ENCODE measurements around the gene TBX1.

- TF ChIP-seq GABPA (IDR thresholded peaks at IDR 0.05; ENCODE audit: low read depth) (no peak), CTCF (IDR thresholded peaks at IDR 0.05; ENCODE audit: insufficient read depth, low read length) (no peak), REST (IDR thresholded peaks at IDR 0.05; ENCODE audit: insufficient replicate concordance, low read depth) (no peak), POLR2AphosphoS5 (IDR thresholded peaks at IDR 0.05; ENCODE audit: low read depth) (no peak)
These were observed 33.0 kb upstream of the TBX1 start for GRCh38 chr22:19727310-19728150.

All from HL-60 (cell line).